Stimulated activated naive CD4-positive, alpha-beta T cell treated with Interleukin-2 at 50 U/mL for 16 hours (primary cell): ENCODE data around the gene ADAMTSL3.

Experiments used
- DNase-seq: peaks from one replicate; lab custom pipeline; 2025; lab: John Stamatoyannopoulos, UW

Gene ADAMTSL3

DNA sequence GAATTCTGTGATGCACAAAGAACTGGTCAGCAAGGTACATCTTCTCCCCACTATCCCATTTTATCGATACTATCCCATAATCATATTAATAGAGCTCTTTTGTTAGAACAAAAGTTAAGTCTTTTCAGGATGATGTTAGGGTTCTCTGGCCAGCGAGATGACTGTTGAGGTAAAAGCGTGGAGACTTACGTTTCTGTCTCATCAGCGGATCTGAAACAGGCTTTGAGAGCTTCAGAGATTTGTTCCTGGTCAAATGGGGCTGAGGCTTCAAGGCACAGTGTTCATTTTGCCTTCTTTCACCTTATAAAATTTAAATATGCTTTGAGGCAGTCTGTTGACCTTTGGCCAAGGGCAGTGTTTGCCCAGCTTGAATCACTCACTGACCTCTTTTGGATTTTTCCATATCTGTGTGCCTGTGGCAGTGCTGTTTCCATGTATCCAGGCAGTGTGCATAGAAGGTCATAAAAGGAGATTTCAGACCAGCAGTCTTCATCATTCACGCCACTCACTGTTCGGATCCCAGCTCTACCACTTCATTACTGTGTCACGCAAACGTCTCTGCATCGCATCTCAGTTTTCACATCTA is 3.1 kb downstream of the ADAMTSL3 start:
- DNase-seq = no peak

DNA sequence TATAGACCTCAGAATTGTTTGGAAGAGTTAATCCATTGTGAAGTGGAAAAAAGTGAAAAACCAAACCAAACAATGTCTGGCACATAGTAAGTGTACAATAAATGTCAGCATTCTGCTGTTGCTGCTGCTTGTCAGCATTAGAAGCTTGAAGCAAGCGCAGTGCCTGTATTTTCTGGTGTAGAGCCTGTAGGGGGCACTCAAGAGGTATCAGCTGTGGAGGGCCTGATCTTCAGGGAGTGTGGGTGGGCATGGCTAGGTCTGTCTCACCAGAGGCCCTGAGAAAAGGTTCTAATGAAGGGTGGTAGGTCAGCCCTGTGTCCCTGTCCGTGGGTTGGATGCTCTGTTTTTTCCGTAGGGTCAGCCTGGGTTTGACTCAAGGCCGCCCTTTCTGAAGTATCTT is 3.6 kb downstream of the ADAMTSL3 start:
- no peak for DNase-seq

DNA sequence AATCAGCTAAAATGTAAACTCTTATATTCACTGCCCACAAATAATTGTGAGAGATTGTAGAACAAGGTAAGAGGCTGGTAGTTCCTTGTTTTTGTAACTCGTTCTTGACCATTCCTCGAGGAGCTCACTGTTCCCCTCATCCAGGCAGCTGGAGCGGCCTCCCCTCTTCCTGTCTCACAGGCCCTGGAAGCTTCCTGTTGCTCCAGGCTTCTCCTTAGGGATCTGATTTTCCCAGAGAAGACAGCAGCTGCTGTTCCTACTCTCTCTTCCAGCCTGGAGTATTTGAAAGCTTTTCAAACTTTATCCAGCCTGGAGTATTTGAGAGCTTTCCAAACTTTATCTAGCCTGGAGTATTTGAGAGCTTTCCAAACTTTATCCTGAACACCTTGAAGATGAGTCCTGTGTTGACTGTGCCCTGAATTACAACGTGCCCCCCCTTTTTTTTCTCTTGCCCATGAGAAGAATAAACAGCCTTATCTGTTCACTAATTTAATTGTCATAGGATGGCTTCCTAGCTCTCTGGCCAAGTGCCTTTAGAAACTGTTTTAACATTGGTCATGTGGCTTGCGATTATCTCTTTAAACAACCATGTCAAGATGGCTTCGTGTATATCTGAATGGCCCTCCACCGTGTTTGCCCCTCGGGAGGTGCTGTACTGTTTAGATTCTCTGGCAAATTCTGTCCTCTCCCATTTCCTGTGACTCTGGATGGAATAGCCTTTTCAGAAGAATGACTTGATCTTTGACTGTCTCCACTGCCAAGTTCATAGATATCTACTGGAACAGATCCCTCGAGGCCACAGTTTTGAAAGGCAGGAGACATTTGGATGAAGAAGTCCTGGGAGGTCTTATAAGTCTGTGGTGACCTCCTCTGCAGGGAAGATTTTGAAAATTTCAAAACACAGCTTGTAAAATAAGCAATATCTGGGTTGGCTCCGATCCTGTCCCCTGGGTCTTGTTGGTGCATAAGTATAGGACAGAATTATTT is 4.8 kb downstream of the ADAMTSL3 start:
- no peak for DNase-seq

DNA sequence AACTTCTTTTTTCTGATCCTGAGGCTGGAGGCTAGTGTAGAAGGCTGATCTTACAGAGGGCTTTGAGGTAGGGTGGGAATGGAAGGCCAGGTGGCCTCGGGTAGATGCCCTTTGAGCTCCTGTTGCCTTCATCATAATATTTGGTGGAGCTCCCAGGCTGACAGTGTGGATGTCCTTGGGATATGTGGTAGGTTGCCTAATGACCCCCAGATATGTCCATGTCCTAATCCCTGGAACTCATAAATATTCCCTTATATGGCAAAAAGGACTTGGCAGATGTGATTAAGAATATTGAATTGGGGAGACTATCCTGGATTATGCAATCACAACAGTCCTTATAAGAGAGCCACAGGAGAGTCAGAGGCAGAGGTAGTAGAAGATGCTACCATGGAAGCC is 5.5 kb downstream of the ADAMTSL3 start:
- no peak for DNase-seq

- no peak for DNase-seq
Measured at GRCh38 chr15:83665480-83665879, 11.6 kb downstream of the ADAMTSL3 start.

- no peak for DNase-seq
Measured at GRCh38 chr15:83670672-83671229, 16.8 kb downstream of the ADAMTSL3 start.

- DNase-seq = no peak
Measured at GRCh38 chr15:83671603-83672002, 17.7 kb downstream of the ADAMTSL3 start.

- no peak for DNase-seq
Measured at GRCh38 chr15:83673385-83673784, 19.5 kb downstream of the ADAMTSL3 start.

GRCh38 chr15:83682476-83683088 is 28.7 kb downstream of the ADAMTSL3 start:
- DNase-seq = no peak

GRCh38 chr15:83685916-83686332 is 32.0 kb downstream of the ADAMTSL3 start:
- DNase-seq = no peak

- no peak for DNase-seq
Measured at GRCh38 chr15:83688201-83688600, 34.3 kb downstream of the ADAMTSL3 start.

DNA sequence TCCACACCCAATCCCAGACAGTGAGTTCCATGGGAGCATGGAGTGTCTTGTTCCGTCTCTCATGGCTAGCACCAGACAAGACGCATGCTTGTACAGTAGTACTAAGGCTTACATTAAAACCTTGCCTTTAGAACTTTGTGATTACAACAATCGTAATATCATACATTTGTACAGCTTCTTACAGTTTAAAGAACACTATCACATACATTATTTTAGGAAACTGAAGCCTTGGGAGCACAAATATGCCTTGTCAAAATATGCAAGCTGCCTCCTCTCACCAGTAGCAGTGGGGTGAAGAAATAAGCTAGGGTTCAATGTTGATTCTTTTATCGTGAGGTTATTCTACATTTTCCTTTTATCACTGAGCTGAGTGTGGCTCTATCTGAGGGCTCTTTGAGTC is 36.8 kb downstream of the ADAMTSL3 start:
- DNase-seq = no peak

DNA sequence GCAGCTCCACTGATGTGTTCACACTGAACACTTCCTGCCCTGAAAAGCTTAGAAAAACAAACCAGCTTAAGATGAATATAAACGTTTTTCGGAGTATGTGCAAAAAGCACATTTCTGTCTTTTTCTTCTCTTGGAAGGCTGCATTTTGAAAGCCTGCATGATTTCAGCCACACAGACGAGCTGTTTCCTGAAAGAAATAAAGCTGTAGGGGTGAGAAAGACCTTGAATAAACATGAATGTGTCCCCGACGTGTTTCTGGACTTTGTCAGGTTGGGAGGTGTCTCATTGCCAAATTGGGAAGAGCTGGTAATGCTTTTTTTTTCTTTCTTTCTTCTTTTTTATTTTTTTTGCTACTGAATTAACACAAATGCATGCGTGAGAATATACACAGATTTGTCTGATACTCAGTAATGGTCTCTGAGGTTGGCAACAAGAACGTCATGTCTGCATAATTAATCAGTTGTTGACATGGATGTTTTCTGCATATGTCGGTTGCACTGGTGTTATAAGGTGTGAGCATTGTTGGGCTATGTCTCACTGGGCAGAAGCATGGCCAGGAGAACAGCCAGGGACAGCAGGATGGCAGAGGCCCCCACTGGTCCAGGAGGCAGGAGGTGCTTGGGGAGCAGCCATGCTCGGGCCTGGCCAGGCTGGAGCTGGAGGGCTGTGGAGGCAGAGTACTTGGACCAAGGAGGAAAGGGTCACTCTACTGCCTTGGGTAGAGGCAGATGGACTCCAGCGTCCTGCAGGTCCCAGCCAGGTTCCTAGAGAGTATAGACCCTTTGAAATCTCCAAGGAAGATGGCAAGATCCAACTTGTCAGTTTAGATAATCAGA is 39.0 kb downstream of the ADAMTSL3 start:
- no peak for DNase-seq

- DNase-seq = no peak
Measured at GRCh38 chr15:83694015-83694414, 40.1 kb downstream of the ADAMTSL3 start.

GRCh38 chr15:83694536-83694935 is 40.6 kb downstream of the ADAMTSL3 start:
- no peak for DNase-seq

DNA sequence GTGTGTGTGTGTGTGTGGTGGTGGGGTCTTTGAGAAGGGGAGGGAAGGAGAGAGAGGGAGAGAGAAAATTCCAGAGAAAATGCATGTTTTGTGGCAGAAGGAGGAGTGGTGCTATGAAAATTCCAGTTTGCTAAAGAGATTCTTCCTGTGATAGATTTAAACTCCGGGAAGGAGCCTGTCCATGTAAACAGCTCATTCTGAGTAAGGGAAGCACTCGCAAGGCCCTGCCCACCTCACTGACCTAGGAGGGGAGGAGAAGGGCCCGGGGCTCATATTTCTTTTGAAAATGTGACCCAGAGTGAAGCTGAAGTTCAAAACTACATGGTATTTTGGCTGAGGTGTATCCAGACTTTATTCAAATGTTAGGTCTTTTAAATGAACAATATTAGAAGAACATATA is 41.3 kb downstream of the ADAMTSL3 start:
- no peak for DNase-seq

- DNase-seq = no peak
Measured at GRCh38 chr15:83695901-83696425, 42.0 kb downstream of the ADAMTSL3 start.

GRCh38 chr15:83697716-83698115 is 43.8 kb downstream of the ADAMTSL3 start:
- no peak for DNase-seq

GRCh38 chr15:83698294-83698693 is 44.4 kb downstream of the ADAMTSL3 start:
- no peak for DNase-seq

DNA sequence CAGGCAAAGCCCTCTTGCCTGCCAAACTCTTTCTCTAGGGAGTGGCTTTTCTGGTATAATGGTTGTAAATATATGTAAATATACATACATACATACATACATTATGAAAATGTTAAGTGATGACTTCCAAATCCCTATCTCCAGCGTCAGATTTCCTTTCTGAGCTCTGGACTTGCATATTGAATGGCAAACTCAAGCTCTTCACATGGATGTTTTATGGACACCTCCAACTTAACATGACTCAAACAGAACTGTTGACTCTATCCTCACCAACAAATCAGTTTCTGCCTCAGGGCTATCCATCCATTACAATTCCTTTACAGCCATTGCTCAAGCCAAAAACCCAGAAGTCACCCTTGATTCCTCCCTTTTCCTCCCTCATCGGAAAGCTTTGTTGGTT is 45.1 kb downstream of the ADAMTSL3 start:
- no peak for DNase-seq

DNA sequence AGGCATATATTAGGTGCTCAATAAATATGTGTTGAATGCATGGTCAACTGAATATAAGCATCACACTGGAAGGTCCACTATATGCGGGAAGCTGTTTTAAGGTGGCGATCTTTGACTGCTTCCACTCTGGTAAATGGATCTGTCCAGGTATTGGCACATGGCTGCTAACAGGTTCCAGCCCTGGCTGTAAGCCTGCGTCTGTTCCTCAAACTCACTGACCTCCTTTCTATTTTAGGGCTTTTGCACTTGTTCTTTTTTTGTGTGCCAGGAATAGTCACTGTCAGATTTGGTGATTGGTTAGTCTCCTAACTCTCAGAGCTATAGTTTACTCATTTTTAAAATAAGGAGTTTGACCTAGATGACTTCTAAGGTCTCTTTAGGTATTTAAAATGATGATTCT is 46.2 kb downstream of the ADAMTSL3 start:
- no peak for DNase-seq
